ENCODE measurements around the gene TBP.
A peak's percentile ranks its signal among the peaks of the same experiment; 100 is the strongest.
"Not testable (repeated sequence)": the region's sequence is repeated elsewhere in the genome, so short reads cannot be mapped to it uniquely, and the experiment has no call there.

TBP gene

GRCh38 chr6:170554013-170554795, at the start of gene TBP:
TBP (plus strand) TSS chr6:170554369; CDS start chr6:170557030, 2,661 bp downstream.
- no peak for TF ChIP-seq CTCF (IDR thresholded peaks at IDR 0.05; ENCODE audit: insufficient read depth, low read length, poor library complexity, severe bottlenecking)
- Histone ChIP-seq H3K4me3 (replicated peaks; ENCODE audit: low read depth, low read length) (peak within 1 kb of the TSS; percentile 97), H3K27me3 (replicated peaks; ENCODE audit: control insufficient read depth, insufficient read depth, low read length) (no peaks in the 10 kb centered on the region), H3K36me3 (ENCODE audit: control insufficient read depth, insufficient read depth, low read length) (peaks cover 2% of the 10 kb centered on the region)
- DNase-seq (ENCODE audit: extremely low read depth, insufficient read length), result peak; percentile 92

- no peak overlapping the region for H3K4me3 ChIP-seq (replicated peaks; ENCODE audit: low read depth, low read length)
- no peaks in the 10 kb centered on the region for H3K36me3 ChIP-seq (ENCODE audit: control insufficient read depth, insufficient read depth, low read length)
- H3K27me3 ChIP-seq (replicated peaks; ENCODE audit: control insufficient read depth, insufficient read depth, low read length), result no peaks in the 10 kb centered on the region
- no peak for DNase-seq (ENCODE audit: extremely low read depth, insufficient read length)
- TF ChIP-seq CTCF (IDR thresholded peaks at IDR 0.05; ENCODE audit: insufficient read depth, low read length, poor library complexity, severe bottlenecking), result no peak
Observed at GRCh38 chr6:170504479-170504878, 49.7 kb upstream of the TBP start.

- H3K4me3 ChIP-seq (replicated peaks; ENCODE audit: low read depth, low read length), result no peak overlapping the region
- no peak for DNase-seq (ENCODE audit: extremely low read depth, insufficient read length)
- no peaks in the 10 kb centered on the region for H3K36me3 ChIP-seq (ENCODE audit: control insufficient read depth, insufficient read depth, low read length)
- no peak for TF ChIP-seq CTCF (IDR thresholded peaks at IDR 0.05; ENCODE audit: insufficient read depth, low read length, poor library complexity, severe bottlenecking)
- H3K27me3 ChIP-seq (replicated peaks; ENCODE audit: control insufficient read depth, insufficient read depth, low read length), result no peaks in the 10 kb centered on the region
Observed at GRCh38 chr6:170505306-170505705, 48.9 kb upstream of the TBP start.

- no peak for DNase-seq (ENCODE audit: extremely low read depth, insufficient read length)
- H3K27me3 ChIP-seq (replicated peaks; ENCODE audit: control insufficient read depth, insufficient read depth, low read length), result no peaks in the 10 kb centered on the region
Observed at GRCh38 chr6:170506446-170506845, 47.7 kb upstream of the TBP start.

GRCh38 chr6:170507728-170508127, 46.4 kb upstream of the TBP start:
- not testable (repeated sequence) for DNase-seq (ENCODE audit: extremely low read depth, insufficient read length)

More at GRCh38 chr6:170506446-170506845, 47.7 kb upstream of the TBP start:
- no peak for TF ChIP-seq CTCF (IDR thresholded peaks at IDR 0.05; ENCODE audit: insufficient read depth, low read length, poor library complexity, severe bottlenecking)
- Histone ChIP-seq H3K4me3 (replicated peaks; ENCODE audit: low read depth, low read length) (no peak overlapping the region), H3K36me3 (ENCODE audit: control insufficient read depth, insufficient read depth, low read length) (no peaks in the 10 kb centered on the region)

GRCh38 chr6:170508275-170508674, 45.9 kb upstream of the TBP start:
- H3K36me3 ChIP-seq (ENCODE audit: control insufficient read depth, insufficient read depth, low read length); DNase-seq (ENCODE audit: extremely low read depth, insufficient read length); H3K27me3 ChIP-seq (replicated peaks; ENCODE audit: control insufficient read depth, insufficient read depth, low read length); H3K4me3 ChIP-seq (replicated peaks; ENCODE audit: low read depth, low read length): not testable (repeated sequence)

More at GRCh38 chr6:170507728-170508127, 46.4 kb upstream of the TBP start:
- H3K36me3 ChIP-seq (ENCODE audit: control insufficient read depth, insufficient read depth, low read length); H3K4me3 ChIP-seq (replicated peaks; ENCODE audit: low read depth, low read length); H3K27me3 ChIP-seq (replicated peaks; ENCODE audit: control insufficient read depth, insufficient read depth, low read length): not testable (repeated sequence)

- H3K27me3 ChIP-seq (replicated peaks; ENCODE audit: control insufficient read depth, insufficient read depth, low read length); DNase-seq (ENCODE audit: extremely low read depth, insufficient read length); H3K36me3 ChIP-seq (ENCODE audit: control insufficient read depth, insufficient read depth, low read length); H3K4me3 ChIP-seq (replicated peaks; ENCODE audit: low read depth, low read length): not testable (repeated sequence)
Observed at GRCh38 chr6:170508892-170509722, 45.1 kb upstream of the TBP start.

Measured in GM06990 (cell line).